Body of pancreas (tissue), 4 donors: ENCODE results near the gene TRPC1. TPM values are rescaled to one million over a fixed set of nuclear protein-coding genes. Genes with fewer than 3 reads are reported as not detected.

ENCODE experiments used
- ATAC-seq: fragments of 150-250 bp; one replicate; pipeline ENCODE4 v1.9.1; 2016
- DNase-seq, 4 donors: peaks; one replicate each; pipeline ENCODE4 v3.0.0-alpha.2; 2019
- H3K27ac ChIP-seq, 4 donors: fragments of 200-600 bp; sonication (generic); 1 replicate in 3 of 4; 2 replicates in 1 of 4; pipeline versions ENCODE4 v1.5.1 to v1.6.1; 2016 to 2019; ENCODE audit warnings: mild to moderate bottlenecking in 1 of 4, mixed read lengths in 1 of 4, moderate library complexity in 1 of 4
- H3K27me3 ChIP-seq, 2 donors: fragments of 200-600 bp; sonication (generic); one replicate each; pipeline ENCODE4 v1.6.0; 2016; ENCODE audit warnings: mild to moderate bottlenecking in 1 of 2
- H3K36me3 ChIP-seq, 2 donors: fragments of 200-600 bp; sonication (generic); replicated peaks in 1 of 2; 2 replicates each; pipeline ENCODE4 v1.5.1; 2016; ENCODE audit warnings: low read depth in 2 of 2; ENCODE audit not compliant: insufficient read depth in 1 of 2
- H3K4me1 ChIP-seq: fragments of 200-600 bp; sonication (generic); one replicate; pipeline ENCODE4 v1.6.0; 2016
- H3K4me3 ChIP-seq, 2 donors: fragments of 200-600 bp; sonication (generic); 1 replicate in 1 of 2; 2 replicates in 1 of 2; pipeline ENCODE4 v1.5.1; 2016 to 2019
- H3K9me3 ChIP-seq, 3 donors: fragments of 200-600 bp; sonication (generic); 1 replicate in 2 of 3; 2 replicates in 1 of 3; pipeline ENCODE4 v1.5.1; 2016
- CTCF ChIP-seq, 7 experiments: fragments of 450-650 bp in 4 of 7; fragments of 200-600 bp in 3 of 7; sonication (generic) in 3 of 7; IDR thresholded peaks; one replicate each; pipeline ENCODE4 v1.5.1; 2016 to 2019; ENCODE audit warnings: antibody characterized with exemption in 7 of 7
- POLR2A ChIP-seq, 3 donors: fragments of 450-650 bp; IDR thresholded peaks; one replicate each; pipeline ENCODE4 v1.6.1; 2016; ENCODE audit warnings: antibody characterized with exemption in 3 of 3, mild to moderate bottlenecking in 2 of 3
- WGBS, 2 donors: methylation state at CpG; one replicate each; pipeline ENCODE4 v1.1.5; 2017; 5-methylcytosine and 5-hydroxymethylcytosine counted together
- intact Hi-C: fragments of 100-400 bp; cut with DNase I; formaldehyde crosslinking; loops from one replicate; pipeline ENCODE4 v1.15.1; 2023
- total RNA-seq, 2 donors: library from RNA; depleted of rRNA; stranded (reverse); fragments of >200 nt; gene quantifications; one replicate each; pipeline ENCODE4 v1.1.0, GENCODE V29; 2016

TRPC1 gene
- total RNA-seq, 2 donors from 2014 or later: 6.9 to 7.5 TPM

- H3K9me3 ChIP-seq: no peaks in the 10 kb centered on the region
- no peak overlapping the region for H3K27ac ChIP-seq
- no peaks in the 10 kb centered on the region for H3K4me1 ChIP-seq
- intact Hi-C loops: no loop called here
- no peak for TF ChIP-seq CTCF (IDR thresholded peaks at IDR 0.05)
- TF ChIP-seq POLR2A (IDR thresholded peaks at IDR 0.05): no peak
- H3K4me3 ChIP-seq: no peak overlapping the region
- ATAC-seq: no peak
- DNase-seq: no peak
- H3K27me3 ChIP-seq: no peaks in the 10 kb centered on the region
- no peaks in the 10 kb centered on the region for H3K36me3 ChIP-seq
- WGBS, 2 donors: 55 to 59% methylated on average over 7 of the region's 7 CpGs
Observed at GRCh38 chr3:142817897-142818296, 94.1 kb downstream of the TRPC1 start.

- H3K27me3 ChIP-seq: no peaks in the 10 kb centered on the region
- intact Hi-C loops: no loop called here
- H3K9me3 ChIP-seq: no peaks in the 10 kb centered on the region
- no peaks in the 10 kb centered on the region for H3K4me1 ChIP-seq
- H3K27ac ChIP-seq: no peak overlapping the region
- DNase-seq (no peak), ATAC-seq (no peak)
- 88 to 93% methylated on average over 9 of the region's 9 CpGs for WGBS, 2 donors
- H3K4me3 ChIP-seq: no peak overlapping the region
- no peaks in the 10 kb centered on the region for H3K36me3 ChIP-seq
- TF ChIP-seq CTCF (IDR thresholded peaks at IDR 0.05) (no peak), POLR2A (IDR thresholded peaks at IDR 0.05) (no peak)
Observed at GRCh38 chr3:142818651-142819050, 94.8 kb downstream of the TRPC1 start.

DNA sequence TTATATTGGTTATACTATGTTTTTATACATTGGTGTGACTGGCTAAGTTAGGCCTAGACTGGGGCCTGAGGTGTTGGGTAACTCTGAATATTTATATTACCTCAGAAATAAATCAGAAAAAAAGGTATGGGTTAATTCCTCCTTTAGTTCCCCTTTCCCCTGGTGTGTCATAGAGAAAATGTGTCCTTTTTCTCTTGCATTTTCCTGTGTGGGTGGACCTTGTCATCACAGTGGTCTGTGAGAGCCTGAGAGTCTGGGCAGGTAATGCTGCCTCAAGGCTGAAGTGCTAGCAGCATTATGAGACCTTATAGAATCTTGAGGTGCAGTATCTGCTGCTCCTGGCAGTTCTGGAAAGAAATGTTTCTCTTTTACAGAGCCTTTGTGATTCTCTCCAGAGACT, 95.3 kb downstream of the TRPC1 start:
- no peaks in the 10 kb centered on the region for H3K9me3 ChIP-seq
- H3K4me1 ChIP-seq: no peaks in the 10 kb centered on the region
- no peak for DNase-seq
- H3K27ac ChIP-seq: no peak overlapping the region
- no peak overlapping the region for H3K4me3 ChIP-seq
- intact Hi-C loops: no loop called here
- H3K27me3 ChIP-seq: no peaks in the 10 kb centered on the region
- TF ChIP-seq POLR2A (IDR thresholded peaks at IDR 0.05): no peak
- TF ChIP-seq CTCF (IDR thresholded peaks at IDR 0.05): no peak
- ATAC-seq: no peak
- no peaks in the 10 kb centered on the region for H3K36me3 ChIP-seq

GRCh38 chr3:142828703-142829305, 105.0 kb downstream of the TRPC1 start:
- TF ChIP-seq CTCF (IDR thresholded peaks at IDR 0.05): peak; percentile 70 to 91 (median 83)
- TF ChIP-seq POLR2A (IDR thresholded peaks at IDR 0.05): no peak
- Histone ChIP-seq H3K4me1 (no peaks in the 10 kb centered on the region), H3K9me3 (no peaks in the 10 kb centered on the region), H3K4me3 (no peak overlapping the region), H3K27me3 (no peaks in the 10 kb centered on the region), H3K27ac (no peak overlapping the region), H3K36me3 (no peaks in the 10 kb centered on the region)
- peak; percentile 83 to 89 (median 86) for DNase-seq
- ATAC-seq: peak; percentile 98
- WGBS, 2 donors: 12 to 17% methylated on average over 9 of the region's 9 CpGs
- intact Hi-C loops: loop anchor here (5.0 to 10.0 kb wide), 2 partner anchors 146 to 163 kb away; no protein-coding TSS in a partner anchor

DNA sequence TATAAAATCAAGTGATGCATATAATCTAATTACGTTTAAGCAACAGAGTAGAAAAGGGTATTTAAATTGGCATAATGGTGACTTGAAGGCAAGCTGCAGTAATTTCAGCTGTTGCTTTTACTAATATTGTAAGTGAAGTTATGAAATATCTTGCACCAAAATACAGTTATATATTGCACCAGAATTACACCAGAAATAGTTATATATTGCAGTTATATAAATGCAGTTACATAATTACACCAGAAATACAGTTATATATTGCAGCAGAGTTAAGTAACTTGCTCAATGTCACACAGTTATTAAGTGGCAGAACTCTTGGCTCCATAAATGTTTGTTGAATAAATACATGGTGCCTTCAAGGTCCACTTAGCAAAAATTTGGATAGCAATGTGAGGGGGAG, 113.7 kb downstream of the TRPC1 start:
- intact Hi-C loops: no loop called here
- no peak for DNase-seq
- no peak for ATAC-seq
- 83 to 95% methylated on average over 1 of the region's 1 CpG for WGBS, 2 donors
- H3K9me3 ChIP-seq: no peaks in the 10 kb centered on the region
- no peak overlapping the region for H3K4me3 ChIP-seq
- H3K4me1 ChIP-seq: no peaks in the 10 kb centered on the region
- TF ChIP-seq POLR2A (IDR thresholded peaks at IDR 0.05): no peak
- TF ChIP-seq CTCF (IDR thresholded peaks at IDR 0.05): no peak
- no peaks in the 10 kb centered on the region for H3K36me3 ChIP-seq
- H3K27me3 ChIP-seq: no peaks in the 10 kb centered on the region
- H3K27ac ChIP-seq: no peak overlapping the region
